HL-60/S4 treated with phorbol 12-myristate 13-acetate at 8.2 ng/mL for 4 days and 3 days (cell line): Measurements from ENCODE around the gene UBE2O.
"Not testable (repeated sequence)": the region's sequence is repeated elsewhere in the genome, so short reads cannot be mapped to it uniquely, and the experiment has no call there.

Experiments used
- in situ Hi-C: fragments of 300-500 bp; cut with MboI; formaldehyde crosslinking; loops from 2 replicates; pipeline ENCODE4 v1.15.0; 2022; ENCODE audit warnings: low sequenced_read_pairs

The UBE2O gene

DNA sequence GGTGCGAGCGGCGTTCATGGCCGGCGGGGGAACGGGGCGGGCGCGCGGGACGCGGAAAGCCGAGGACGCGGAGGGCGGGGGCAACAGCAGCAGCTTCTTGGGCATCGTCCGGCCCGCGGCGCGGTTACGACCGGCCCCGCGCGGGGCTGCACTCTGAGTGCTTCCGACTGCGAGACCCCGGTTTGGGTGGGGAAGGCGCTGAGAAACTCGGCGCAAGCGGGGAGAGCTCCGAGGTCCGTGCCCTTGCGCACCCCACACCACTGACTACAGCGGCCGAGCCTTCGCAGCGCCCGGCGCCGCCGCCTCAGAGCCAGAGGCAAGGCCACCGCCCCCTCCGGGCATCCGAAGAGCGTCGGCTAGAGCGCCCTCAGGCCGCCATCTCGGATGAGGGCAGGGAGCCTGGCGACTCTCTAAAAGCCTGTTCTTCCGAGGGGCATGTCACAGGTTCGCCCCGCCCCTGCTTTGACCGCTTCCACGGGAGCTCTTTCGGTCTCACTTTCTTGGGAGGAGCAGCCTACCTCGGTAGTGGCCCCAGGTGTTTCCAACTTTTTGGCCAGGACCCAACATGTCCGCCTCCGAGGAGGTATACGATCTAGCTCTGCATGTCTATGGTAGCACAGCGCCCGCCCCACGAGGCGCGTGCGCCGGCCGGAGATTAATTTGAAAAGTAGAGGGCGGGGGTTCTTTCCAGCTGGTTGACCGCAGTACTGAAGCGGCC is 99.2 kb downstream of the UBE2O start, which contains the start of gene PRPSAP1:
Gene PRPSAP1 (minus strand): TSS at position 318 of the 718 bp plus-strand sequence. CDS start 213 bp downstream, at position 105.
- in situ Hi-C loops: no loop called here

DNA sequence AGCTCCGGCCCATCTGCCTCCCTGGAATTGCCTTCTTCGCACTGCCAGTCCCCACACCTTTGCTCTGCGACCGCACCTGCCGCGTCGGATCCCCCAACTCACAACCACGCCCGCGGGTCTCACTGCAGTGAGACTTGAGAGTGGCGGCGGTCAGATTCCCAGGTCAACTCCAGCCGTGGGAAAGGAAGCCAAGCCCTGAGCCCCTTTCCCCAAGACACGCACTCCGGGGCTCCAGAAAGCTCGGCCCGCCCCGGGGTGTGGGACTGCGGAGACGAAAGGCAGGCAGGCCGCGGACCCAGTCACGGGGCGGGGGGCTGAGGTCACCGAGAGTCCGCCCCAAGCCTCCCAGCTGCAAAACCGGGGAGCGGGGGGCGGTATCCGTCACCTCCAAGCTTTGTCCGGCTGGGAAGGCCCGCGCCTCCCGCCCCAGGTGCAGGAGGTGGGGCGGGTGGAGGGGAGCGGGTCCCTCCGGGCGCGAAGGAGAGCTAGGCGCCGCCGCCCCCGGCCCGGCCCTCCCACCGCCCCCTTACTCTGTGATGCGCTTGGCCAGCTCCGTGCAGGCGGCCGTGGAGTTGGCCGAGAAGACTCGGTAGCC is 99.9 kb downstream of the UBE2O start:
- in situ Hi-C loops: no loop called here

DNA sequence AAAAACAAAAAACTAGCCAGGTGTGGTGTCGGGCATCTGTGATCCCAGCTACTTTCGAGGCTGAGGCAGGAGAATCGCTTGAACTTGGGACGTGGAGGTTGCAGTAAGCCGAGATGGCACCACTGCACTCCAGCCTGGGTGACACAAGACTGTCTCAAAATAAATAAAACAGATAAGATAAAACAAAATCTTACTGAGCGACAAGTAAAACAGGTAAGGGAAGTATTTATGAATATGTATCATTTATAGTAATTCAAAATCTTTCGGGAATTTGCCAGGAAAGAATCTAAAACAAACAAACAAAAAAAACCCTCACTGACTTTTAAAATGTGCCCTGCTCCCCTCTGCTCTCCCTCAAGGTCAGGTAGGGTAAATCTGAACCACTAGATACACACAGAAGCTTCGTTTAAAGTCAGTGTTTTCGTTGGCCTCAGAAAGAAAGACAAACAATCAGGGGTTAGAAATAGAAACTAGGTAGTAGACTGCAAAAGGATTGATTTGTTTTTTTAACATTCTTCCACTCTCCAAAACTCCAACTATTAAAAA is 101.4 kb downstream of the UBE2O start:
- in situ Hi-C loops: no loop called here

DNA sequence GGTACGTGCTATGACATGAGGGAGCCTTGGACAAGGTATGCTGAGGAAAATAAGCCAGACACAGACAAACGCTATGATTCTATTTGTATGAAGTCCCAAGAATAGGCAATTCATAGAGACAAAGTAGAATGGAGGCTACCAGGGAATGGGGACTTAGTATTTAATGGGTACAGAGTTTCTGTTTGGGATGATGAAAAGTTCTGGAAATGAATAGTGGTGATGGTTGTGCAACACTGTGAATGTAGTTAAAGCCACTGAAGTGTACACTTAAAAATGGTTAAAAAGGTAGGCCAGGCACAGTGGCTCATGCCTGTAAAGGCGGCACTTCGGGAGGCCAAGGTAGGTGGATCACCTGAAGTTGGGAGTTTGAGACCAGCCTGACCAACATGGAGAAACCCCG is 102.5 kb downstream of the UBE2O start:
- in situ Hi-C loops: no loop called here

DNA sequence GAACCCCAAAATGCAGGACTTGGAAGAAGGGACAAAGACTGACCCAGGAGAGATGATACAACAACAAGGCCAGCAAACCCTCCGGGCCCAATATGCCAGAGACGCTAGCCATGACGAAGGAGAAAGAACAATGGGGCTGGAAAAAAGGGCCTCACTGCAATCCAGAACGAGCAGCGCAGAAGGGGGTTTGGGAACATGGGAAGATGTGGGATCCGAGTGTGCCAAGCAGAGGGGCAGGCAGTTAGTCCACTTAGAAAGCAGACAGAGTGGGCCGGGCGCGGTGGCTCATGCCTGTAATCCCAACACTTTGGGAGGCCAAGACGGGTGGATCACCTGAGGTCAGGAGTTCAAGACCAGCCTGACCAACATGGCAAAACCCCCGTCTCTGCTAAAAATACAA is 106.0 kb downstream of the UBE2O start:
- in situ Hi-C loops: not testable (repeated sequence)

DNA sequence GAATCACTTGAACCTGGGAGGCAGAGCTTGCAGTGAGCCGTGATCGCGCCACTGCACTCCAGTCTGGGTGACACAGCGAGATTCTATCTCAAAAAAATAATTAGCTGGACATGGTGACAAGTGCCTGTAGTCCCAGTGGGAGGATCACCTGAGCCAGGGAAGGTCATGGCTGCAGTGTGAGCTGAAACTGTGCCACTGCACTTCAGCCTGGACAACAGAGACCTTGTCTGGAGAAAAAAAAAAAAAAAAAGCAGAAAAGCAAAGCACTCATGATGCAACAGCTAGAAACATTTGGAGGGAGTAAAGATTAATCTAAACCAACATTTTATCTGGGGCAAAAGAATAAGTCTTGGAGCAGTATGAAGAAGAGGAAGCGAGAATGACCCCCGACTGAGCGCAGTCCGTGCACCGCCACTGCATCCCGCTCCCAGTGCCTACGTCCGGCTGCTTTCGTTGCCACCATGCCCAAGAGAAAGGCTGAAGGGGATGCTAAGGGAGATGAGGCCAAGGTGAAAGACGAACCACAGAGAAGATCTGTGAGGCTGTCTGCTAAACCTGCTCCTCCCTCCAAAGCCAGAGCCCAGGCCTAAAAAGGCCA is 107.5 kb downstream of the UBE2O start:
- in situ Hi-C loops: no loop called here

DNA sequence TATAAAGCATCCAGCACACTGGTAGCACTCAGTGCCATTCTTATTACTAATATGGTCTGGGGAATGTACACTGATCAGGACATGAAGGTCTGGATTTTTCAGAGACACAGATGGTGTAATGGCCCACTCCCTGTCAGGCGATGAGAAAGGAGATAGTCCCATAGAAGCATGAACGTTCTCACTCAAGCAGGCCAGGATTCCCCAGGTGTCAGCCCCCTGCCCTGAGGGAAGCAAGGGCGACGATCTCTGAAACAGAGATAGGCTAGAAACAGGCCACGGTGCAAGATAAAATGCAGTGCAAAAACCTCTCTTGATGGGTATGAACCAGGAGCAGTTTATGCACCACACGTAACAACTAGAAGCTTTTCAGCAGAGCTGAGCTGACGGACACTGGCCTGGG is 109.8 kb downstream of the UBE2O start:
- in situ Hi-C loops: no loop called here

DNA sequence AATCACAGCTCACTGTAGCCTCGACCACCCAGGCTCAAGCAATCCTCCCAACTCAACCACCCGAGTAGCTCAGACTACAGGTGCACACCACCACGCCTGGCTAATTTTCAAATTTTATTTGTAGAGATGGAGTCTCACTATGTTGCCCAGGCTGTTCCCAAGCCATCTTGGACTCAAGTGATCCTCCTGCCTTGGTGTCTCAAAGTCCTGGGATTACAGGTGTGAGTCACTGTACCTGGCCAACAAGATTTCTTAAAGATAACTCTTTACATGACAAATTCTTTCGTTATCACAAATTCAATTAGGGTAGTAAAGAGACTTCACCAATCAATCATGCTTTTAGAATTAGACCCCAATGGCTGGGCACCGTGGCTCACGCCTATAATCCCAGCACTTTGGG is 111.7 kb downstream of the UBE2O start:
- in situ Hi-C loops: no loop called here
